Liver (tissue), 9 donors: ENCODE results near the gene NBEA. TPM values are rescaled to one million over a fixed set of nuclear protein-coding genes. Genes with fewer than 3 reads are reported as not detected.
"Not testable (repeated sequence)": the region's sequence is repeated elsewhere in the genome, so short reads cannot be mapped to it uniquely, and the experiment has no call there.

Experiments
- DNase-seq: peaks from one replicate; pipeline ENCODE4 v3.0.0-alpha.2; 2017; ENCODE audit warnings: low spot score
- H3K27ac ChIP-seq, 2 donors: one replicate each; pipeline ENCODE4 v1.7.0; 2013; ENCODE audit warnings: inconsistent platforms in 2 of 2, low read length in 2 of 2, control low read depth in 1 of 2, low read depth in 1 of 2, mild to moderate bottlenecking in 1 of 2
- H3K27me3 ChIP-seq, 4 donors: one replicate each; pipeline versions ENCODE4 v1.6.1 to v1.7.0; 2013; ENCODE audit warnings: low read length in 3 of 4, inconsistent platforms in 1 of 4, mild to moderate bottlenecking in 1 of 4, moderate library complexity in 1 of 4; ENCODE audit not compliant: control insufficient read depth in 4 of 4, insufficient read depth in 4 of 4
- H3K36me3 ChIP-seq, 4 donors: one replicate each; pipeline versions ENCODE4 v1.6.1 to v1.7.0; 2013; ENCODE audit warnings: low read length in 3 of 4, mild to moderate bottlenecking in 3 of 4, low read depth in 1 of 4, moderate library complexity in 1 of 4; ENCODE audit not compliant: control insufficient read depth in 4 of 4, insufficient read depth in 3 of 4
- H3K4me1 ChIP-seq, 4 donors: one replicate each; pipeline versions ENCODE4 v1.6.1 to v1.7.0; 2013; ENCODE audit warnings: low read length in 3 of 4, mild to moderate bottlenecking in 3 of 4, moderate library complexity in 1 of 4; ENCODE audit not compliant: control insufficient read depth in 4 of 4, insufficient read depth in 4 of 4
- H3K4me3 ChIP-seq, 3 donors: one replicate each; pipeline versions ENCODE4 v1.6.1 to v1.7.0; 2013; ENCODE audit warnings: low read length in 3 of 3, control low read depth in 1 of 3, low read depth in 1 of 3, mild to moderate bottlenecking in 1 of 3
- H3K9ac ChIP-seq, 2 donors: one replicate each; pipeline ENCODE4 v1.7.0; 2013; ENCODE audit warnings: low read length in 2 of 2, mild to moderate bottlenecking in 2 of 2, moderate library complexity in 2 of 2, control low read depth in 1 of 2, low read depth in 1 of 2
- H3K9me3 ChIP-seq, 4 donors: one replicate each; pipeline versions ENCODE4 v1.6.1 to v1.7.0; 2013; ENCODE audit warnings: low read length in 3 of 4; ENCODE audit not compliant: control insufficient read depth in 4 of 4
- EGR1 ChIP-seq, 2 donors: IDR thresholded peaks; 2 replicates each; pipeline ENCODE4 v1.6.1; 2016 to 2018; ENCODE audit warnings: antibody characterized with exemption in 2 of 2, low read depth in 2 of 2
- FOXA1 ChIP-seq: IDR thresholded peaks from 2 replicates; pipeline ENCODE4 v1.6.1; 2016; ENCODE audit warnings: antibody characterized with exemption
- FOXA2 ChIP-seq: IDR thresholded peaks from 2 replicates; pipeline ENCODE4 v1.6.1; 2016; ENCODE audit warnings: antibody characterized with exemption
- GABPA ChIP-seq, 2 donors: IDR thresholded peaks in 1 of 2; conservative IDR thresholded peaks in 1 of 2; 2 replicates each; pipeline ENCODE4 v1.6.1; 2016; ENCODE audit warnings: antibody characterized with exemption in 2 of 2, mild to moderate bottlenecking in 1 of 2, moderate library complexity in 1 of 2
- HNF4A ChIP-seq, 2 donors: conservative IDR thresholded peaks; 2 replicates each; pipeline ENCODE4 v1.6.1; 2016; ENCODE audit warnings: antibody characterized with exemption in 2 of 2, mild to moderate bottlenecking in 2 of 2
- HNF4G ChIP-seq: IDR thresholded peaks from 2 replicates; pipeline ENCODE4 v1.6.1; 2016; ENCODE audit warnings: antibody characterized with exemption
- JUND ChIP-seq, 2 donors: IDR thresholded peaks; 2 replicates each; pipeline ENCODE4 v1.6.1; 2016; ENCODE audit warnings: antibody characterized with exemption in 2 of 2
- MAX ChIP-seq: IDR thresholded peaks from 2 replicates; pipeline ENCODE4 v1.6.1; 2016; ENCODE audit warnings: antibody characterized with exemption
- NR2F2 ChIP-seq: IDR thresholded peaks from 2 replicates; pipeline ENCODE4 v1.6.1; 2016; ENCODE audit warnings: antibody characterized with exemption
- RAD21 ChIP-seq, 2 donors: IDR thresholded peaks; 2 replicates each; pipeline ENCODE4 v1.6.1; 2016; ENCODE audit warnings: antibody characterized with exemption in 2 of 2, mild to moderate bottlenecking in 2 of 2
- RXRA ChIP-seq, 2 donors: IDR thresholded peaks; 2 replicates each; pipeline ENCODE4 v1.6.1; 2017 to 2018; ENCODE audit warnings: antibody characterized with exemption in 2 of 2, mild to moderate bottlenecking in 1 of 2
- SP1 ChIP-seq: IDR thresholded peaks from 2 replicates; pipeline ENCODE4 v1.6.1; 2018; ENCODE audit warnings: antibody characterized with exemption, mild to moderate bottlenecking
- TAF1 ChIP-seq: conservative IDR thresholded peaks from 2 replicates; pipeline ENCODE4 v1.6.1; 2016; ENCODE audit warnings: antibody characterized with exemption, mild to moderate bottlenecking
- YY1 ChIP-seq: IDR thresholded peaks from 2 replicates; pipeline ENCODE4 v1.6.1; 2016; ENCODE audit warnings: antibody characterized with exemption, mild to moderate bottlenecking
- ZBTB33 ChIP-seq: IDR thresholded peaks from 2 replicates; pipeline ENCODE4 v1.6.1; 2016; ENCODE audit warnings: antibody characterized with exemption
- WGBS: extraction: QIAGEN DNeasy Blood & Tissue Kit; methylation state at CpG from one replicate; pipeline ENCODE4 v1.1.7; 2013; 5-methylcytosine and 5-hydroxymethylcytosine counted together
- polyA plus RNA-seq, 2 donors: library from polyadenylated mRNA; stranded (reverse) in 1 of 2; unstranded in 1 of 2; fragments of 200-250 nt in 1 of 2; fragments of >200 nt in 1 of 2; fragmentation: Nextera tagmentation in 1 of 2; extraction: Ambion mirVana in 1 of 2; gene quantifications; one replicate each; pipeline versions ENCODE4 v1.2.1 to v1.2.3, GENCODE V29; 2013 to 2015
- total RNA-seq, 2 donors: library from RNA; depleted of rRNA; stranded (reverse); fragments of >200 nt; gene quantifications; one replicate each; pipeline ENCODE4 v1.2.3, GENCODE V29; 2014
- TF ChIP-seq, protein P1 (sequence below): IDR thresholded peaks from 2 replicates; pipeline ENCODE4 v1.6.1; 2016; ENCODE audit warnings: antibody characterized with exemption
- TF ChIP-seq, protein P2 (sequence below): fragments of 150-350 bp; IDR thresholded peaks from 2 replicates; pipeline ENCODE4 v1.5.1; 2017; ENCODE audit warnings: improper control_type of control experiment, low read depth, low read length; ENCODE audit not compliant: missing input control
- TF ChIP-seq, protein P3 (sequence below): IDR thresholded peaks from 2 replicates; pipeline ENCODE4 v1.6.1; 2016; ENCODE audit warnings: antibody characterized with exemption, mild to moderate bottlenecking
- donor health status: healthy.
- donor health status: healthy.
- donor health status: healthy.
- donor health status: healthy.
- donor health status: healthy.

NBEA gene
- total and polyA plus RNA-seq, 4 donors = 0.24 to 3.5 (median 1.4) TPM

DNA sequence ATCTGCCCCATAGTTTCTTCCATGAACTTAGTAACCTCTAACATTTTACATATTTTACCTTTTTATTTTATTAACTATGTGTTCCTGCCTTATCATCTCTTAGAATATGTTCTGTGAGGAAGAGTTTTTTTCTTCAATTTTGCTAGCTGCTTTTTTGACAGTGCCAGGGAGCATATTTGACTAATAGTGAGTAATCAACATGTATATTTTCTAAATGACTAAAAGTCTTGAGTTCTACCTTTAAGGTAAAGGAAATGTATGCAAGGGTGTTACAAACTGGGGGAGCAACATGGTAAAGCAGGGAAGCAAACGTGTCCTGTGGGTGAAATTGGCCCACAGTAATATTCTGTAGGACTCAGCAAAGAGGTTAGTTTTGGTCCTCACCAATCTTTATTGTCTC is 165.5 kb downstream of the NBEA start:
- Histone ChIP-seq H3K4me1 (no peaks in the 10 kb centered on the region), H3K27ac (no peak overlapping the region), H3K9ac (no peak overlapping the region), H3K4me3 (no peak overlapping the region), H3K9me3 (no peaks in the 10 kb centered on the region), H3K27me3 (no peaks in the 10 kb centered on the region), H3K36me3 (no peaks in the 10 kb centered on the region)
- TF ChIP-seq MAX (no peak), EGR1 (IDR thresholded peaks at IDR 0.05; ENCODE audit: low read depth in 2 of 2) (no peak), RAD21 (IDR thresholded peaks at IDR 0.05) (no peak), NR2F2 (no peak), TAF1 (no peak), HNF4G (no peak), YY1 (no peak), FOXA2 (no peak), ZBTB33 (no peak), GABPA (IDR thresholded peaks at IDR 0.05 in 1 of 2, conservative IDR thresholded peaks at IDR 0.05 in 1 of 2) (no peak), FOXA1 (no peak), SP1 (no peak), JUND (IDR thresholded peaks at IDR 0.05) (no peak), HNF4A (conservative IDR thresholded peaks at IDR 0.05) (no peak), RXRA (IDR thresholded peaks at IDR 0.05) (no peak)
- TF ChIP-seq, protein P1, sequence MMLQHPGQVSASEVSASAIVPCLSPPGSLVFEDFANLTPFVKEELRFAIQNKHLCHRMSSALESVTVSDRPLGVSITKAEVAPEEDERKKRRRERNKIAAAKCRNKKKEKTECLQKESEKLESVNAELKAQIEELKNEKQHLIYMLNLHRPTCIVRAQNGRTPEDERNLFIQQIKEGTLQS = no peak
- TF ChIP-seq, protein P2, sequence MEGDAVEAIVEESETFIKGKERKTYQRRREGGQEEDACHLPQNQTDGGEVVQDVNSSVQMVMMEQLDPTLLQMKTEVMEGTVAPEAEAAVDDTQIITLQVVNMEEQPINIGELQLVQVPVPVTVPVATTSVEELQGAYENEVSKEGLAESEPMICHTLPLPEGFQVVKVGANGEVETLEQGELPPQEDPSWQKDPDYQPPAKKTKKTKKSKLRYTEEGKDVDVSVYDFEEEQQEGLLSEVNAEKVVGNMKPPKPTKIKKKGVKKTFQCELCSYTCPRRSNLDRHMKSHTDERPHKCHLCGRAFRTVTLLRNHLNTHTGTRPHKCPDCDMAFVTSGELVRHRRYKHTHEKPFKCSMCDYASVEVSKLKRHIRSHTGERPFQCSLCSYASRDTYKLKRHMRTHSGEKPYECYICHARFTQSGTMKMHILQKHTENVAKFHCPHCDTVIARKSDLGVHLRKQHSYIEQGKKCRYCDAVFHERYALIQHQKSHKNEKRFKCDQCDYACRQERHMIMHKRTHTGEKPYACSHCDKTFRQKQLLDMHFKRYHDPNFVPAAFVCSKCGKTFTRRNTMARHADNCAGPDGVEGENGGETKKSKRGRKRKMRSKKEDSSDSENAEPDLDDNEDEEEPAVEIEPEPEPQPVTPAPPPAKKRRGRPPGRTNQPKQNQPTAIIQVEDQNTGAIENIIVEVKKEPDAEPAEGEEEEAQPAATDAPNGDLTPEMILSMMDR = no peak
- DNase-seq = no peak
- 67% methylated on average over 1 of the region's 1 CpG for WGBS

DNA sequence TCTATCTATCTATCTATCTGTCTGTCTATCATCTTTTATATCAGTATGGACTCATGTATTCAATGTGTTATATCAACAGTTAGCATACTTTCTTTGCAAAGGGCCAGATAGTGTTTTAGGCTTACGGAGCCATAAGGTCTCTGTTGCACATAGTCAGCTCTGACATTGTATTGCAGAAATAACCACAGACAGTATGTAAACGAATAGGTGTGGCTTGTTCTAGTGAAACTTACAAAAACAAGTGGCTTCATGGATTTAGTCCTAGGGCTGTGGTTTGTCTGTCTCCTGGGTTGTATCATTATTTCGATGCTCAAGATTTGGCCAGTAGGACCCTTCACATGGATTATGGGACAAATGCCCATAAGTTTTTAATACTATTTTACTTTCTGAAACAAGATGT is 171.5 kb downstream of the NBEA start:
- H3K27me3 ChIP-seq, DNase-seq, H3K27ac ChIP-seq, H3K36me3 ChIP-seq, H3K9ac ChIP-seq, H3K4me1 ChIP-seq, H3K9me3 ChIP-seq, H3K4me3 ChIP-seq: not testable (repeated sequence)
- 88% methylated on average over 3 of the region's 3 CpGs for WGBS

DNA sequence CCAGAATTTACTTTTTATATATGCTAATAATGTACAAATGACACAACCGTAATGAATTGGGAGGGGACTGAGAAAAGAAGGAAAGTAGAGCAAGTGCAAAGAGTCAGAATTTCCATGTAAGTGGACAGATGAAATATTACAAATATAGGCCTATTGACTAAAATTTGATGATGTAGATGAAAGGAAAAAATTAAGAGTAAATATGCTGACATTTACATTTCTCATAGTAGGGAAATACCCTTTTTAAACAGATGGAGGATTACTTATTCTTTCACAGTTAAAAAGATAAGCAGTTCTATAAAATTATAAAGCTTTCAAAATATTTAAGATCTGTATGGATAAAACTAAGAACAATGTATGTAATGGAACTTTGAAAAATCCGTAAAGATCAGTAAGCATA is 185.4 kb downstream of the NBEA start:
- no peak overlapping the region for H3K4me3 ChIP-seq
- H3K36me3 ChIP-seq = no peaks in the 10 kb centered on the region
- H3K4me1 ChIP-seq = no peaks in the 10 kb centered on the region
- peaks cover 0 to 1% (median 0%) of the 10 kb centered on the region in 4 donors for H3K9me3 ChIP-seq
- no peak overlapping the region for H3K27ac ChIP-seq
- H3K9ac ChIP-seq = no peak overlapping the region
- TF ChIP-seq FOXA1 (no peak), JUND (IDR thresholded peaks at IDR 0.05) (no peak), NR2F2 (no peak), FOXA2 (no peak), HNF4G (no peak), MAX (no peak), EGR1 (IDR thresholded peaks at IDR 0.05; ENCODE audit: low read depth in 2 of 2) (no peak), RXRA (IDR thresholded peaks at IDR 0.05) (no peak), TAF1 (no peak), YY1 (no peak), GABPA (IDR thresholded peaks at IDR 0.05 in 1 of 2, conservative IDR thresholded peaks at IDR 0.05 in 1 of 2) (no peak), HNF4A (conservative IDR thresholded peaks at IDR 0.05) (no peak), SP1 (no peak)
- TF ChIP-seq, protein P1 = no peak
- TF ChIP-seq, protein P3, sequence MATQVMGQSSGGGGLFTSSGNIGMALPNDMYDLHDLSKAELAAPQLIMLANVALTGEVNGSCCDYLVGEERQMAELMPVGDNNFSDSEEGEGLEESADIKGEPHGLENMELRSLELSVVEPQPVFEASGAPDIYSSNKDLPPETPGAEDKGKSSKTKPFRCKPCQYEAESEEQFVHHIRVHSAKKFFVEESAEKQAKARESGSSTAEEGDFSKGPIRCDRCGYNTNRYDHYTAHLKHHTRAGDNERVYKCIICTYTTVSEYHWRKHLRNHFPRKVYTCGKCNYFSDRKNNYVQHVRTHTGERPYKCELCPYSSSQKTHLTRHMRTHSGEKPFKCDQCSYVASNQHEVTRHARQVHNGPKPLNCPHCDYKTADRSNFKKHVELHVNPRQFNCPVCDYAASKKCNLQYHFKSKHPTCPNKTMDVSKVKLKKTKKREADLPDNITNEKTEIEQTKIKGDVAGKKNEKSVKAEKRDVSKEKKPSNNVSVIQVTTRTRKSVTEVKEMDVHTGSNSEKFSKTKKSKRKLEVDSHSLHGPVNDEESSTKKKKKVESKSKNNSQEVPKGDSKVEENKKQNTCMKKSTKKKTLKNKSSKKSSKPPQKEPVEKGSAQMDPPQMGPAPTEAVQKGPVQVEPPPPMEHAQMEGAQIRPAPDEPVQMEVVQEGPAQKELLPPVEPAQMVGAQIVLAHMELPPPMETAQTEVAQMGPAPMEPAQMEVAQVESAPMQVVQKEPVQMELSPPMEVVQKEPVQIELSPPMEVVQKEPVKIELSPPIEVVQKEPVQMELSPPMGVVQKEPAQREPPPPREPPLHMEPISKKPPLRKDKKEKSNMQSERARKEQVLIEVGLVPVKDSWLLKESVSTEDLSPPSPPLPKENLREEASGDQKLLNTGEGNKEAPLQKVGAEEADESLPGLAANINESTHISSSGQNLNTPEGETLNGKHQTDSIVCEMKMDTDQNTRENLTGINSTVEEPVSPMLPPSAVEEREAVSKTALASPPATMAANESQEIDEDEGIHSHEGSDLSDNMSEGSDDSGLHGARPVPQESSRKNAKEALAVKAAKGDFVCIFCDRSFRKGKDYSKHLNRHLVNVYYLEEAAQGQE = no peak
- no peaks in the 10 kb centered on the region for H3K27me3 ChIP-seq
- DNase-seq = no peak
- 93% methylated on average over 2 of the region's 2 CpGs for WGBS
